Measurements from ENCODE around the gene OR4K5. TPM values are rescaled to one million over a fixed set of nuclear protein-coding genes. Genes with fewer than 3 reads are reported as not detected.

Gene OR4K5
- total RNA-seq, 3 donors from 2014 or later (not counting 1 experiment from before 2014, with no cell fraction given), result not detected

DNA sequence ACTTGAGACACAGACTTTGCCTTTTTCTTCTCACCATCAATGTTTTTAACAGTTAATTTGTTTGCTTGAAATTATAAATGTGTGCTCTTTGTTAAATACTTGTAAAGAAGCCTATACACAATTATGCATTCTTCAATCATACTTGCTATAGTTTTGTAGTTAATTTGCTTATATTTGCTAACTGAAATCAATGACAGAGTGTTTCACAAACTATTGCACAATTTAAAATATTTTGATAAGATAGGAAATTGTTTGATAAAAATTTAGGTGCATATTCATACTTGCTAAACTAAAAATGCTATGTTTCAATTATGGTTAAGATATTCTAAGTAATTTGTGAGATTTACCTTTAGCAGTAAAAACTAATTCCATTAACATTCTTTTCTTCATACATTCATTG is 13.7 kb upstream of the OR4K5 start:
- Histone ChIP-seq H3K27me3 (ENCODE audit: control insufficient read depth, insufficient read depth, low read length) (no peaks in the 10 kb centered on the region), H3K4me1 (ENCODE audit: control insufficient read depth, insufficient read depth, low read length) (no peaks in the 10 kb centered on the region), H3K36me3 (ENCODE audit: control insufficient read depth, insufficient read depth, low read length) (no peaks in the 10 kb centered on the region), H3K4me3 (ENCODE audit: low read length) (no peak overlapping the region), H3K9me3 (ENCODE audit: control insufficient read depth, insufficient read depth, low read length) (peaks cover 4% of the 10 kb centered on the region), H3K27ac (ENCODE audit: low read length) (no peak overlapping the region)
- intact Hi-C loops (cut with micrococcal nuclease), result no loop called here
- no peak for ATAC-seq
- no peak overlapping the region for H3K27ac Mint-ChIP-seq
- H3K36me3 Mint-ChIP-seq, result peaks cover 5% of the 10 kb centered on the region
- no peak overlapping the region for H3K4me3 Mint-ChIP-seq
- no peaks in the 10 kb centered on the region for H3K27me3 Mint-ChIP-seq (ENCODE audit: low read depth in 2 of 2)
- TF ChIP-seq, protein P1, sequence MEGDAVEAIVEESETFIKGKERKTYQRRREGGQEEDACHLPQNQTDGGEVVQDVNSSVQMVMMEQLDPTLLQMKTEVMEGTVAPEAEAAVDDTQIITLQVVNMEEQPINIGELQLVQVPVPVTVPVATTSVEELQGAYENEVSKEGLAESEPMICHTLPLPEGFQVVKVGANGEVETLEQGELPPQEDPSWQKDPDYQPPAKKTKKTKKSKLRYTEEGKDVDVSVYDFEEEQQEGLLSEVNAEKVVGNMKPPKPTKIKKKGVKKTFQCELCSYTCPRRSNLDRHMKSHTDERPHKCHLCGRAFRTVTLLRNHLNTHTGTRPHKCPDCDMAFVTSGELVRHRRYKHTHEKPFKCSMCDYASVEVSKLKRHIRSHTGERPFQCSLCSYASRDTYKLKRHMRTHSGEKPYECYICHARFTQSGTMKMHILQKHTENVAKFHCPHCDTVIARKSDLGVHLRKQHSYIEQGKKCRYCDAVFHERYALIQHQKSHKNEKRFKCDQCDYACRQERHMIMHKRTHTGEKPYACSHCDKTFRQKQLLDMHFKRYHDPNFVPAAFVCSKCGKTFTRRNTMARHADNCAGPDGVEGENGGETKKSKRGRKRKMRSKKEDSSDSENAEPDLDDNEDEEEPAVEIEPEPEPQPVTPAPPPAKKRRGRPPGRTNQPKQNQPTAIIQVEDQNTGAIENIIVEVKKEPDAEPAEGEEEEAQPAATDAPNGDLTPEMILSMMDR (IDR thresholded peaks at IDR 0.05), result no peak
- H3K9me3 Mint-ChIP-seq, result peaks cover 0 to 13% of the 10 kb centered on the region in 2 donors
- DNase-seq, result no peak
- H3K4me1 Mint-ChIP-seq, result no peaks in the 10 kb centered on the region

DNA sequence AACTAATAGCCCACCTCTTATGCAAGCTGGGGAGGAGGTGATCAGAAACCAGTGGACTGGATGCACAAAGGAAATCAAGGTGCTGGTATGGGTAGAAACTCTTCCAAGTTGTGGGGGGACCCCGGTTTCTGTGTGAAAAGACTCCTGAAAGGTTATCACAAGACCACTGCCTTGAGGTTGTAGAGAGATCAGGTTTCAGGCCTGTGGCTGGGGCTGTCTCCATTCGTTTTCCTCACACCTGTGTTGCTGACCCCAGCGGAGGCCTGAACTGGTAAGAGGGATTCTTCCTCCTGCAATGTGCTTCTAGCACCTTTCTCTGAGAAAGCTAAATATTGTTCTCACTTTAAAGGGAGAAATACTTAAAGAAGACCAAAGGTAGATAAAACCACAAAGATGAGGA is 9.3 kb upstream of the OR4K5 start:
- Histone ChIP-seq H3K36me3 (ENCODE audit: control insufficient read depth, insufficient read depth, low read length) (no peaks in the 10 kb centered on the region), H3K9me3 (ENCODE audit: control insufficient read depth, insufficient read depth, low read length) (peaks cover 4% of the 10 kb centered on the region), H3K27me3 (ENCODE audit: control insufficient read depth, insufficient read depth, low read length) (no peaks in the 10 kb centered on the region), H3K4me1 (ENCODE audit: control insufficient read depth, insufficient read depth, low read length) (no peaks in the 10 kb centered on the region), H3K27ac (ENCODE audit: low read length) (no peak overlapping the region), H3K4me3 (ENCODE audit: low read length) (no peak overlapping the region)
- Mint-ChIP-seq H3K9me3 (peaks cover 0 to 10% of the 10 kb centered on the region in 2 donors), H3K4me1 (no peaks in the 10 kb centered on the region), H3K27me3 (ENCODE audit: low read depth in 2 of 2) (no peaks in the 10 kb centered on the region), H3K4me3 (no peak overlapping the region), H3K36me3 (peaks cover 10% of the 10 kb centered on the region), H3K27ac (no peak overlapping the region)
- 64% methylated on average over 3 of the region's 3 CpGs for WGBS (ENCODE audit: insufficient coverage)
- intact Hi-C loops (cut with micrococcal nuclease), result no loop called here
- no peak for ATAC-seq
- TF ChIP-seq, protein P1 (IDR thresholded peaks at IDR 0.05), result no peak
- no peak for DNase-seq

DNA sequence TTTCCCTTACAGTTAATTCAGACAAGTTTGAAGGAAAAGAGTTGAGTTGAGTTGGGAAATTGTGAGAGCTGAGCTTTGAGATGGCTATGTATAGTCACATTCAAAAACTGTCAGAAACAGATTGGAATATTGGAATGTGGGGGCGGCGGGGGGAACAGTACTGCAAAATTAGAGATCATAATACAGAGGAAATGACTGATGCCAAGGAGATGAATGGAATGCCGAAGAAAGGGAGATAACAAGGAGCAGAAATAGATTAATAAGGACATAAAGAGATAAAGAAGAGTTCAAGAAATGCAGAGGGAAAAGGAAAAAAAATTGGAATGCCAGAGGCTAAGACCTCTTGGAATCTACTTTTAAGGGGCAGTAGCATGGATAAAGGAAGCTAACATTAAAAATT is 3.2 kb upstream of the OR4K5 start:
- Mint-ChIP-seq H3K36me3 (no peaks in the 10 kb centered on the region), H3K4me3 (no peak overlapping the region), H3K4me1 (no peaks in the 10 kb centered on the region), H3K27me3 (ENCODE audit: low read depth in 2 of 2) (no peaks in the 10 kb centered on the region), H3K9me3 (peaks cover 0 to 2% of the 10 kb centered on the region in 2 donors), H3K27ac (no peak overlapping the region)
- TF ChIP-seq, protein P1 (IDR thresholded peaks at IDR 0.05), result no peak
- Histone ChIP-seq H3K9me3 (ENCODE audit: control insufficient read depth, insufficient read depth, low read length) (no peaks in the 10 kb centered on the region), H3K36me3 (ENCODE audit: control insufficient read depth, insufficient read depth, low read length) (no peaks in the 10 kb centered on the region), H3K4me3 (ENCODE audit: low read length) (no peak overlapping the region), H3K27me3 (ENCODE audit: control insufficient read depth, insufficient read depth, low read length) (no peaks in the 10 kb centered on the region), H3K4me1 (ENCODE audit: control insufficient read depth, insufficient read depth, low read length) (no peaks in the 10 kb centered on the region), H3K27ac (ENCODE audit: low read length) (no peak overlapping the region)
- ATAC-seq, result no peak
- intact Hi-C loops (cut with micrococcal nuclease), result no loop called here
- no peak for DNase-seq
- 74% methylated on average over 3 of the region's 3 CpGs for WGBS (ENCODE audit: insufficient coverage)

DNA sequence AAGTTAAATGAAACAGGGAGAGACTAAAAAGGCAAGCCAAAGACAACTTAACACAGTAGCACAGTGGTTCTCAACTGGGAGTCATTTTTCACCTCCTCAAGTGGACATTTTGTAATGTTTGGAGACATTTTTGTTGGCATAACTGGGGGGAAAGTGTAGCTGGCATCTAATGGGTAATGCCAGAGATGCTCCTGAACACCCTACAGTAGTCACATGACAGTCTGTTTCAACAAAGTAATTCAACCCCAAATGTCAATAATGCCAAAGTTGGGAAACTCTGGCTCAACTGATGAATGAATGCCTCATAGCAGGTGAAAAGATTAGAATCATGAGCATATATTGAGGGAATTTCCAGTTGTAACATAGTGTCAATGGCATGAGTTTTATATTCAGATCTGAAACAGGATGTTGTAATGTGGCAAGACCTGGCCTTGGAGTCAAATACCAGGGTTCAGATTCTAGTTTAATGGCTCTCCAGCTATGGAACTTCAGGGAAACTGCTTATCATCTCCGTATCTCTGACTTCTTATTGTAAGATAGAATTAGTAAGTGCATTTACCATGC is 2.4 kb upstream of the OR4K5 start:
- no peaks in the 10 kb centered on the region for H3K9me3 ChIP-seq (ENCODE audit: control insufficient read depth, insufficient read depth, low read length)
- no peaks in the 10 kb centered on the region for H3K4me1 Mint-ChIP-seq
- H3K9me3 Mint-ChIP-seq, result peaks cover 0 to 2% of the 10 kb centered on the region in 2 donors
- H3K36me3 ChIP-seq (ENCODE audit: control insufficient read depth, insufficient read depth, low read length), result no peaks in the 10 kb centered on the region
- no peak for ATAC-seq
- H3K36me3 Mint-ChIP-seq, result no peaks in the 10 kb centered on the region
- no peaks in the 10 kb centered on the region for H3K27me3 ChIP-seq (ENCODE audit: control insufficient read depth, insufficient read depth, low read length)
- no peak for DNase-seq
- TF ChIP-seq, protein P1 (IDR thresholded peaks at IDR 0.05), result no peak
- no peak overlapping the region for H3K27ac ChIP-seq (ENCODE audit: low read length)
- intact Hi-C loops (cut with micrococcal nuclease), result no loop called here
- WGBS (ENCODE audit: insufficient coverage), result no CpG with 5 or more reads among the region's 1 CpG
- H3K4me1 ChIP-seq (ENCODE audit: control insufficient read depth, insufficient read depth, low read length), result no peaks in the 10 kb centered on the region
- H3K4me3 ChIP-seq (ENCODE audit: low read length), result no peak overlapping the region
- H3K27ac Mint-ChIP-seq, result no peak overlapping the region
- H3K27me3 Mint-ChIP-seq (ENCODE audit: low read depth in 2 of 2), result no peaks in the 10 kb centered on the region
- no peak overlapping the region for H3K4me3 Mint-ChIP-seq

Measured in natural killer cell (primary cell).